Loucy (cell line): ENCODE results near the gene MACROD1.

Source experiments
- H2AFZ ChIP-seq: fragments of 200-600 bp; sonication (generic); 2 replicates; pipeline ENCODE4 v1.6.0; 2016; ENCODE audit warnings: antibody characterized with exemption, mild to moderate bottlenecking, low read length, moderate library complexity
- H3F3A ChIP-seq: fragments of 200-600 bp; 2 replicates; pipeline ENCODE4 v1.6.0; 2016; ENCODE audit warnings: antibody characterized with exemption, low read depth, mild to moderate bottlenecking
- H3K27me3 ChIP-seq: fragments of 200-600 bp; sonication (generic); 2 replicates; pipeline ENCODE4 v1.6.1; 2014; ENCODE audit warnings: low read length, mild to moderate bottlenecking; ENCODE audit not compliant: insufficient read depth, poor library complexity, severe bottlenecking
- H3K36me3 ChIP-seq: fragments of 200-600 bp; sonication (generic); 2 replicates; pipeline ENCODE4 v1.6.1; 2016; ENCODE audit warnings: low read length; ENCODE audit not compliant: insufficient read depth
- H3K4me1 ChIP-seq: fragments of 200-600 bp; sonication (generic); 2 replicates; pipeline ENCODE4 v1.5.1; 2014; ENCODE audit warnings: low read length, mild to moderate bottlenecking; ENCODE audit not compliant: insufficient read depth, poor library complexity, severe bottlenecking
- H3K4me2 ChIP-seq: fragments of 200-600 bp; sonication (generic); 2 replicates; pipeline ENCODE4 v1.6.0; 2014; ENCODE audit warnings: antibody characterized with exemption, low read length, low read depth, mild to moderate bottlenecking; ENCODE audit not compliant: poor library complexity, severe bottlenecking
- H3K4me3 ChIP-seq: fragments of 200-600 bp; sonication (generic); 2 replicates; pipeline ENCODE4 v1.5.1; 2014; ENCODE audit warnings: low read length, mild to moderate bottlenecking, mixed read lengths; ENCODE audit not compliant: poor library complexity, severe bottlenecking
- H3K79me2 ChIP-seq: fragments of 200-600 bp; sonication (generic); 2 replicates; pipeline ENCODE4 v1.6.1; 2014; ENCODE audit warnings: low read length; ENCODE audit not compliant: insufficient read depth
- H3K9ac ChIP-seq: fragments of 200-600 bp; sonication (generic); 2 replicates; pipeline ENCODE4 v1.6.0; 2014; ENCODE audit warnings: mild to moderate bottlenecking, low read depth, low read length, moderate library complexity; ENCODE audit not compliant: poor library complexity, severe bottlenecking
- H3K9me2 ChIP-seq: fragments of 200-600 bp; sonication (generic); replicated peaks from 2 replicates; pipeline ENCODE4 v1.6.1; 2016; ENCODE audit warnings: low read depth, low read length, mixed read lengths
- H3K9me3 ChIP-seq: fragments of 200-600 bp; sonication (generic); 2 replicates; pipeline ENCODE4 v1.6.1; 2014; ENCODE audit warnings: mild to moderate bottlenecking, antibody characterized with exemption, low read length, low read depth; ENCODE audit not compliant: insufficient read depth
- H4K20me1 ChIP-seq: fragments of 200-600 bp; sonication (generic); 2 replicates; pipeline ENCODE4 v1.6.0; 2014; ENCODE audit warnings: antibody characterized with exemption, low read length, mild to moderate bottlenecking; ENCODE audit not compliant: insufficient read depth, poor library complexity, severe bottlenecking
- EZH2phosphoT487 ChIP-seq: fragments of 200-600 bp; IDR thresholded peaks from 2 replicates; pipeline ENCODE4 v1.6.1; 2018; ENCODE audit warnings: antibody characterized with exemption, mild to moderate bottlenecking, moderate library complexity, borderline replicate concordance
- TF ChIP-seq, protein P1 (sequence below): fragments of 200-600 bp; sonication (generic); conservative IDR thresholded peaks from 2 replicates; pipeline ENCODE4 v1.5.1; 2014; ENCODE audit warnings: mild to moderate bottlenecking, antibody characterized with exemption, low read length

The MACROD1 gene

DNA sequence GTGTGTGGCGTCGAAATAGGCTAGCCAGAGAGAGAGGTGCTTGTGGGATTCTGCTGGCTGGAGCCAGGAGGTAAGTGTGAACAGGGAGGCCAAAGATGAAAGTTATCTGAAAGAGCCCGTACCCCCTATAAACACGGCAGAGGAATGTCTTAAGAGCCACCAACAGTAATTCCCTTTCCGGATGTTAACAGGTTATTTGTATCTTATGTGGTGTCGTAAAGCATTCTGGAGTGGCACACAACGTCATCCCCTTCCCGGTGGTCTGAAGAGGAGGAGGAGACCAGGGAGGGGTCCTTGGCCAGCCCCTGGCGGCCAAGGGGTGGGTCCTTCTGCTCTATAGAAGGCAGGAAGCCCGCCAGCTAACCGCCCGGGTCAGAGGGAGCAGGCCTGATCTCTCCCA, 39.5 kb downstream of the MACROD1 start:
- Histone ChIP-seq H3K9me2 (no peaks in the 10 kb centered on the region), H3K36me3 (no peaks in the 10 kb centered on the region), H3K4me2 (no peak overlapping the region), H2AFZ (no peak overlapping the region), H3F3A (no peaks in the 10 kb centered on the region), H3K79me2 (no peaks in the 10 kb centered on the region), H3K4me1 (no peaks in the 10 kb centered on the region), H3K9me3 (no peaks in the 10 kb centered on the region), H3K27me3 (no peaks in the 10 kb centered on the region), H4K20me1 (no peaks in the 10 kb centered on the region), H3K9ac (no peak overlapping the region), H3K4me3 (no peak overlapping the region)
- TF ChIP-seq, protein P1, sequence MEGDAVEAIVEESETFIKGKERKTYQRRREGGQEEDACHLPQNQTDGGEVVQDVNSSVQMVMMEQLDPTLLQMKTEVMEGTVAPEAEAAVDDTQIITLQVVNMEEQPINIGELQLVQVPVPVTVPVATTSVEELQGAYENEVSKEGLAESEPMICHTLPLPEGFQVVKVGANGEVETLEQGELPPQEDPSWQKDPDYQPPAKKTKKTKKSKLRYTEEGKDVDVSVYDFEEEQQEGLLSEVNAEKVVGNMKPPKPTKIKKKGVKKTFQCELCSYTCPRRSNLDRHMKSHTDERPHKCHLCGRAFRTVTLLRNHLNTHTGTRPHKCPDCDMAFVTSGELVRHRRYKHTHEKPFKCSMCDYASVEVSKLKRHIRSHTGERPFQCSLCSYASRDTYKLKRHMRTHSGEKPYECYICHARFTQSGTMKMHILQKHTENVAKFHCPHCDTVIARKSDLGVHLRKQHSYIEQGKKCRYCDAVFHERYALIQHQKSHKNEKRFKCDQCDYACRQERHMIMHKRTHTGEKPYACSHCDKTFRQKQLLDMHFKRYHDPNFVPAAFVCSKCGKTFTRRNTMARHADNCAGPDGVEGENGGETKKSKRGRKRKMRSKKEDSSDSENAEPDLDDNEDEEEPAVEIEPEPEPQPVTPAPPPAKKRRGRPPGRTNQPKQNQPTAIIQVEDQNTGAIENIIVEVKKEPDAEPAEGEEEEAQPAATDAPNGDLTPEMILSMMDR, result no peak
- TF ChIP-seq EZH2phosphoT487, result no peak

DNA sequence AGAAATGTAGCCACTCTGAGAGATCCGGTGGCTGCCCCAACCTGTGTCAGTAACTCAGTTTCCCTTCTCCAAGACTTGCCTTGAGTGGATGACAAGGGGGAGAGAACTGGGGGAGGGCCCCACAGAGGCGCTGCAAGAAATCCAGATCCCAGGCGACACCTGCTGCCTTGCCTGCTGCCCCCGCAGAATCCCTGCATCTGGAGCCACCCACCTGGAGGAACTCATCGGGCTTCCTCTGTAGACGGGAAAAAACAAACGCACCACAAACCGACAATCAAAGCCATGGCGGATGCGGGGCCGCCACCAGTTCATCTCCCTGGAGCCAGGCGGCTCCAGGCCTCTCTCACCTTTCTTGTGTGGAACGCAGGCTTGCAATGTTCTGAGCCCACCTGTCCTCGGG, 40.2 kb downstream of the MACROD1 start:
- no peak for TF ChIP-seq EZH2phosphoT487
- TF ChIP-seq, protein P1, result no peak
- H3K4me2 ChIP-seq, result no peak overlapping the region
- H4K20me1 ChIP-seq, result no peaks in the 10 kb centered on the region

DNA sequence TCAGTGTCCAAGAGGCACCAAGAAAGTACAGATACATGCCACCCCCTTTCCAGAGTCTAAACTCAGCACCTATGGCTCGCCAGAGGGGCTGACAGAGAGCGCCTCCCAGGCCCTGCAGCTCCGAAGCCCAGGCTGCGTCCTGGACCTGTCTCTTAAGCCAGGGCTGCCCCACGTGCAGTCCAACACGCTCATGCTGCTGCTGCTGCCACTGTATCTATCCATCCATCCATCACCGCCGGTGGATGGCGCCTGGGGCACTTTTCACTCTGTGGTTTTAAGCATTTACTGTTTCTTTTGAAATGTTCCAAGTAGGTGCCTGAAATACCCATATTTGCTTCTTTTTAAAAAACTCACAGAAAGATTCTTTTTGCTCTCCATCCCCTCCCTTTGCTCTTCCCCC, 41.8 kb downstream of the MACROD1 start:
- no peaks in the 10 kb centered on the region for H3K79me2 ChIP-seq
- H3F3A ChIP-seq, result no peaks in the 10 kb centered on the region
- H3K4me1 ChIP-seq, result no peaks in the 10 kb centered on the region
- H3K4me2 ChIP-seq, result no peak overlapping the region
- H4K20me1 ChIP-seq, result no peaks in the 10 kb centered on the region
- no peaks in the 10 kb centered on the region for H3K9me3 ChIP-seq
- H3K9ac ChIP-seq, result no peak overlapping the region
- no peaks in the 10 kb centered on the region for H3K36me3 ChIP-seq
- H3K4me3 ChIP-seq, result no peak overlapping the region
- TF ChIP-seq, protein P1, result no peak
- TF ChIP-seq EZH2phosphoT487, result no peak
- H3K9me2 ChIP-seq, result no peaks in the 10 kb centered on the region
- no peaks in the 10 kb centered on the region for H3K27me3 ChIP-seq
- H2AFZ ChIP-seq, result no peak overlapping the region

More for the DNA sequence above, 40.2 kb downstream of the MACROD1 start:
- Histone ChIP-seq H3K36me3 (no peaks in the 10 kb centered on the region), H3K9ac (no peak overlapping the region), H3K4me1 (no peaks in the 10 kb centered on the region), H3F3A (no peaks in the 10 kb centered on the region), H3K4me3 (no peak overlapping the region), H3K9me2 (no peaks in the 10 kb centered on the region), H2AFZ (no peak overlapping the region), H3K27me3 (no peaks in the 10 kb centered on the region), H3K9me3 (no peaks in the 10 kb centered on the region), H3K79me2 (no peaks in the 10 kb centered on the region)
